K562 (cell line): Measurements from ENCODE around the gene PRKACA. TPM values are rescaled to one million over a fixed set of nuclear protein-coding genes. Genes with fewer than 3 reads are reported as not detected.

Experiments
- BCOR ChIP-seq: fragments of 450-650 bp; IDR thresholded peaks from 2 replicates; pipeline ENCODE4 v1.6.1; 2016
- CBX3 ChIP-seq, 2 experiments: IDR thresholded peaks; 1 replicate in 1 of 2; 2 replicates in 1 of 2; pipeline ENCODE4 v1.6.1; 2012; ENCODE audit warnings: inconsistent platforms in 2 of 2, low read length in 2 of 2, borderline replicate concordance in 1 of 2, control low read depth in 1 of 2
- CTCF ChIP-seq, 3 experiments: IDR thresholded peaks in 2 of 3; conservative IDR thresholded peaks in 1 of 3; 2 replicates each; pipeline ENCODE4 v1.5.1; 2011 to 2012; ENCODE audit warnings: low read length in 3 of 3, mild to moderate bottlenecking in 3 of 3, control low read depth in 2 of 3, improper control_type of control experiment in 1 of 3, inconsistent platforms in 1 of 3, low read depth in 1 of 3, mixed read lengths in 1 of 3, moderate library complexity in 1 of 3; ENCODE audit not compliant: insufficient read depth in 2 of 3
- DACH1 ChIP-seq: fragments of 450-650 bp; IDR thresholded peaks from 2 replicates; pipeline ENCODE4 v1.6.1; 2018; ENCODE audit not compliant: partially characterized antibody
- FUS ChIP-seq: fragments of 200-400 bp; formaldehyde crosslinking; optimal IDR thresholded peaks from 2 replicates; pipeline ENCODE3; 2017; ENCODE audit warnings: low read depth, low read length
- HMG20A ChIP-seq: fragments of 450-650 bp; formaldehyde crosslinking; conservative IDR thresholded peaks from 2 replicates; pipeline ENCODE4 v1.4.0; 2020; ENCODE audit warnings: mild to moderate bottlenecking, mixed read lengths
- KLF16 ChIP-seq: IDR thresholded peaks from 2 replicates; pipeline ENCODE4 v1.6.1; 2016; ENCODE audit warnings: antibody characterized with exemption
- MED1 ChIP-seq: sonication (generic); formaldehyde crosslinking; IDR thresholded peaks from 2 replicates; pipeline ENCODE4 v1.8.1; 2023; ENCODE audit warnings: missing genetic modification reagents, borderline replicate concordance
- NFIC ChIP-seq: fragments of 450-650 bp; IDR thresholded peaks from 2 replicates; pipeline ENCODE4 v1.6.1; 2017; ENCODE audit warnings: mild to moderate bottlenecking, inconsistent platforms
- POLR3G ChIP-seq: IDR thresholded peaks from 2 replicates; pipeline ENCODE4 v1.6.1; 2011; ENCODE audit not compliant: insufficient read length, insufficient replicate concordance; ENCODE audit errors: extremely low read depth
- PREB ChIP-seq: sonication (generic); formaldehyde crosslinking; IDR thresholded peaks from 2 replicates; pipeline ENCODE4 v1.8.1; 2023; ENCODE audit warnings: mild to moderate bottlenecking, missing genetic modification reagents
- RCOR1 ChIP-seq, 2 experiments: IDR thresholded peaks; 2 replicates each; pipeline ENCODE4 v1.6.1; 2012; ENCODE audit warnings: low read depth in 2 of 2, low read length in 2 of 2, borderline replicate concordance in 1 of 2, improper control_type of control experiment in 1 of 2
- TRIM24 ChIP-seq, 2 experiments: fragments of 450-650 bp; IDR thresholded peaks; 2 replicates each; pipeline ENCODE4 v1.6.1; 2016
- ZBTB26 ChIP-seq: fragments of 450-650 bp; formaldehyde crosslinking; IDR thresholded peaks from 2 replicates; pipeline ENCODE4 v1.4.0; 2022; ENCODE audit warnings: missing genetic modification characterization
- ZNF121 ChIP-seq: sonication (generic); formaldehyde crosslinking; conservative IDR thresholded peaks from 2 replicates; pipeline ENCODE4 v1.8.0; 2022; ENCODE audit warnings: missing genetic modification reagents
- ZNF24 ChIP-seq: fragments of 450-650 bp; IDR thresholded peaks from 2 replicates; pipeline ENCODE4 v1.6.1; 2016
- ZNF280A ChIP-seq: fragments of 450-650 bp; IDR thresholded peaks from 2 replicates; pipeline ENCODE4 v1.6.1; 2018; ENCODE audit warnings: mild to moderate bottlenecking, low read depth; ENCODE audit not compliant: partially characterized antibody
- ZNF77 ChIP-seq: fragments of 250-450 bp; sonication (Bioruptor Pico); IDR thresholded peaks from 2 replicates; pipeline ENCODE4 v1.5.0; 2020
- polyA plus RNA-seq, 8 experiments: library from polyadenylated mRNA; depleted of rRNA in 4 of 8; stranded (reverse) in 5 of 8; unstranded in 3 of 8; fragments of >200 nt; fragmentation: Nextera tagmentation in 2 of 8; fragmentation: Illumina TruSeq in 1 of 8; extraction: Ambion mirVana in 2 of 8; extraction: Trizol in 1 of 8; gene quantifications; 2 replicates each; pipeline versions ENCODE4 v1.2.1 to v1.2.3, GENCODE V29; 2011 to 2014; ENCODE audit warnings: inconsistent platforms in 1 of 8, missing spikeins in 1 of 8
- total RNA-seq, 7 experiments: library from RNA; depleted of rRNA in 6 of 7; stranded (reverse); fragments of >200 nt in 6 of 7; fragmentation: Illumina TruSeq in 2 of 7; extraction: Trizol in 2 of 7; gene quantifications; 2 replicates each; pipeline versions ENCODE4 v1.2.1 to v1.2.3, GENCODE V29; 2011 to 2021; ENCODE audit warnings: low replicate concordance in 1 of 7
- TF ChIP-seq, protein P1 (sequence below): fragments of 450-650 bp; IDR thresholded peaks from 2 replicates; pipeline ENCODE4 v1.6.1; 2014; ENCODE audit warnings: low read depth, mild to moderate bottlenecking, moderate library complexity, borderline replicate concordance
- TF ChIP-seq, protein P2 (sequence below): fragments of 250-450 bp; sonication (Bioruptor Pico); IDR thresholded peaks from 2 replicates; pipeline ENCODE4 v1.5.1; 2021; ENCODE audit warnings: mild to moderate bottlenecking

Gene PRKACA
- total and polyA plus RNA-seq, 9 of the 15 experiments (the other 6 are each of a cell fraction or from before 2014, with no cell fraction given) = 1.2 to 63.1 (median 13.0) TPM

DNA sequence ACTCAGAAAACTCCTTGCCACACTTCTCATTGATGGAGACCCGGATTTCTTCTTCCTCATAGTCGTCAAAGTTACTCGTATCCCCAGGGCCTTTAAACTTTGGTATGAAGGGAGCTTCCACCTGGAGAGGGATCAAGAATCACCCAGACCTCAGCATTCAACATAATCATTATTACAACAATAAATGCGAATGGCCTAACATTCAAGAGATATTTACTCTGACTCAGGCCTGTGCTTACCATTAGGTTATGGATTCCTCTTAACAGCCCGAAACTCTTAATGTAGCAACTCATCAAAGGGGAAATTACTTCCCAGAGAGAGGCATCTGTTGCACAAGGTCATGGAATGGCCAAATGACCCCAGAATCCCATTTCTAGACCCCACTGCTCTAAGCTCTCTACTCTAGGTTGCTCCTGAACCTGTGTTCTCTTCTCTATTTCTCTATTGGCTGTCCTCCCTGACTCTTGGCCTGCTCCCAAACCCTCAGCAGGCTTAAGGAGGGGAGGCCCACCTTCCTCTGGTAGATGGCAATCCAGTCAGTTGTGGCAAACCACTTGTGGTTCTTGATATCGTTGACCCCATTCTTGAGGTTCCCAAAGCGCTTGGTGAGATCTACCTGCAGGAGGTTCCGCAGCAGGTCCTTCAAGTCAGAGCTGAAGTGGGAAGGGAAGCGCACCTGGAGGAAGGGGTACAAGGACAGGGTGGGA lies 24.3 kb downstream of the PRKACA start (continued):
- no peak for TF ChIP-seq FUS
- TF ChIP-seq ZBTB26 (CRISPR knock-in tag) = no peak
- TF ChIP-seq, protein P1, sequence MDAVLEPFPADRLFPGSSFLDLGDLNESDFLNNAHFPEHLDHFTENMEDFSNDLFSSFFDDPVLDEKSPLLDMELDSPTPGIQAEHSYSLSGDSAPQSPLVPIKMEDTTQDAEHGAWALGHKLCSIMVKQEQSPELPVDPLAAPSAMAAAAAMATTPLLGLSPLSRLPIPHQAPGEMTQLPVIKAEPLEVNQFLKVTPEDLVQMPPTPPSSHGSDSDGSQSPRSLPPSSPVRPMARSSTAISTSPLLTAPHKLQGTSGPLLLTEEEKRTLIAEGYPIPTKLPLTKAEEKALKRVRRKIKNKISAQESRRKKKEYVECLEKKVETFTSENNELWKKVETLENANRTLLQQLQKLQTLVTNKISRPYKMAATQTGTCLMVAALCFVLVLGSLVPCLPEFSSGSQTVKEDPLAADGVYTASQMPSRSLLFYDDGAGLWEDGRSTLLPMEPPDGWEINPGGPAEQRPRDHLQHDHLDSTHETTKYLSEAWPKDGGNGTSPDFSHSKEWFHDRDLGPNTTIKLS = 0 out of 2 replicates have a peak, but pooled peaks have one; percentile 29
- TF ChIP-seq, protein P2, sequence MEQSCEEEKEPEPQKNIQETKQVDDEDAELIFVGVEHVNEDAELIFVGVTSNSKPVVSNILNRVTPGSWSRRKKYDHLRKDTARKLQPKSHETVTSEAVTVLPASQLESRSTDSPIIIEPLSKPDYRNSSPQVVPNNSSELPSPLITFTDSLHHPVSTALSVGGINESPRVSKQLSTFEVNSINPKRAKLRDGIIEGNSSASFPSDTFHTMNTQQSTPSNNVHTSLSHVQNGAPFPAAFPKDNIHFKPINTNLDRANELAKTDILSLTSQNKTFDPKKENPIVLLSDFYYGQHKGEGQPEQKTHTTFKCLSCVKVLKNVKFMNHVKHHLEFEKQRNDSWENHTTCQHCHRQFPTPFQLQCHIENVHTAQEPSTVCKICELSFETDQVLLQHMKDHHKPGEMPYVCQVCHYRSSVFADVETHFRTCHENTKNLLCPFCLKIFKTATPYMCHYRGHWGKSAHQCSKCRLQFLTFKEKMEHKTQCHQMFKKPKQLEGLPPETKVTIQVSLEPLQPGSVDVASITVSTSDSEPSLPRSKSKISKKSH (CRISPR knock-in tag) = no peak
- no peak for TF ChIP-seq DACH1
- TF ChIP-seq TRIM24 (IDR thresholded peaks at IDR 0.05) = peak in 1 of 2 experiments; percentile 61; a peak in 2 of 4 replicates
- no peak for TF ChIP-seq CTCF (IDR thresholded peaks at IDR 0.05 in 2 of 3, conservative IDR thresholded peaks at IDR 0.05 in 1 of 3; ENCODE audit: insufficient read depth in 2 of 3, low read depth in 1 of 3, low read length in 3 of 3)
- TF ChIP-seq ZNF24 = no peak
- TF ChIP-seq BCOR = peak; percentile 79
- TF ChIP-seq NFIC = no peak
- TF ChIP-seq POLR3G = no peak
- no peak for TF ChIP-seq ZNF77 (CRISPR knock-in tag)
- no peak for TF ChIP-seq PREB (CRISPR knock-in tag)
- TF ChIP-seq ZNF280A = peak; percentile 27
- TF ChIP-seq CBX3 (IDR thresholded peaks at IDR 0.05; ENCODE audit: borderline replicate concordance in 1 of 2, low read length in 2 of 2) = peak in 1 of 2 experiments; percentile 98; a peak in 2 of 3 replicates
- TF ChIP-seq HMG20A (CRISPR knock-in tag) = no peak
- no peak for TF ChIP-seq ZNF121 (CRISPR knock-in tag)
- no peak for TF ChIP-seq MED1 (CRISPR knock-in tag)
- TF ChIP-seq RCOR1 (IDR thresholded peaks at IDR 0.05; ENCODE audit: borderline replicate concordance in 1 of 2, low read depth in 2 of 2, low read length in 2 of 2) = peak in 1 of 2 experiments; percentile 78; a peak in 3 of 4 replicates
- TF ChIP-seq KLF16 = no peak
- TF ChIP-seq, all 486 proteins: peak for 14
